ENCODE measurements around the gene SPECC1L. TPM values are rescaled to one million over a fixed set of nuclear protein-coding genes. Genes with fewer than 3 reads are reported as not detected.
A peak's percentile ranks its signal among the peaks of the same experiment; 100 is the strongest.
"Not testable (repeated sequence)": the region's sequence is repeated elsewhere in the genome, so short reads cannot be mapped to it uniquely, and the experiment has no call there.

The SPECC1L gene
- total RNA-seq, 1 donor from 2014 or later, result 80.6 TPM

GRCh38 chr22:24271386-24271854 is 789 bp downstream of the SPECC1L start:
- no peak for TF ChIP-seq CTCF (IDR thresholded peaks at IDR 0.05; ENCODE audit: unreplicated experiment)
- Mint-ChIP-seq H3K36me3 (ENCODE audit: low read depth, unreplicated experiment) (no peaks in the 10 kb centered on the region), H3K4me1 (ENCODE audit: unreplicated experiment) (peaks cover 21% of the 10 kb centered on the region), H3K27me3 (ENCODE audit: unreplicated experiment) (no peaks in the 10 kb centered on the region), H3K27ac (ENCODE audit: unreplicated experiment) (peak overlapping the region; percentile 50), H3K9me3 (ENCODE audit: unreplicated experiment) (no peaks in the 10 kb centered on the region), H3K4me3 (ENCODE audit: unreplicated experiment) (peak overlapping the region; percentile 93)
- no peak for DNase-seq (ENCODE audit: low spot score)

- not testable (repeated sequence) for H3K27ac Mint-ChIP-seq (ENCODE audit: unreplicated experiment); H3K36me3 Mint-ChIP-seq (ENCODE audit: low read depth, unreplicated experiment); H3K4me3 Mint-ChIP-seq (ENCODE audit: unreplicated experiment)
Measured at GRCh38 chr22:24273031-24273430, 2.4 kb downstream of the SPECC1L start.

GRCh38 chr22:24273906-24274305 is 3.3 kb downstream of the SPECC1L start:
- not testable (repeated sequence) for H3K4me3 Mint-ChIP-seq (ENCODE audit: unreplicated experiment); H3K27me3 Mint-ChIP-seq (ENCODE audit: unreplicated experiment)
- H3K27ac Mint-ChIP-seq (ENCODE audit: unreplicated experiment), result peak overlapping the region; percentile 13

More at GRCh38 chr22:24273031-24273430, 2.4 kb downstream of the SPECC1L start:
- not testable (repeated sequence) for H3K9me3 Mint-ChIP-seq (ENCODE audit: unreplicated experiment); H3K27me3 Mint-ChIP-seq (ENCODE audit: unreplicated experiment); DNase-seq (ENCODE audit: low spot score)
- peaks cover 21% of the 10 kb centered on the region for H3K4me1 Mint-ChIP-seq (ENCODE audit: unreplicated experiment)

GRCh38 chr22:24274696-24275405 is 4.2 kb downstream of the SPECC1L start:
- not testable (repeated sequence) for H3K9me3 Mint-ChIP-seq (ENCODE audit: unreplicated experiment); H3K27me3 Mint-ChIP-seq (ENCODE audit: unreplicated experiment); H3K4me3 Mint-ChIP-seq (ENCODE audit: unreplicated experiment); DNase-seq (ENCODE audit: low spot score); H3K36me3 Mint-ChIP-seq (ENCODE audit: low read depth, unreplicated experiment); H3K27ac Mint-ChIP-seq (ENCODE audit: unreplicated experiment)
- peaks cover 21% of the 10 kb centered on the region for H3K4me1 Mint-ChIP-seq (ENCODE audit: unreplicated experiment)

More at GRCh38 chr22:24273906-24274305, 3.3 kb downstream of the SPECC1L start:
- H3K36me3 Mint-ChIP-seq (ENCODE audit: low read depth, unreplicated experiment); H3K9me3 Mint-ChIP-seq (ENCODE audit: unreplicated experiment); DNase-seq (ENCODE audit: low spot score): not testable (repeated sequence)
- H3K4me1 Mint-ChIP-seq (ENCODE audit: unreplicated experiment), result peaks cover 21% of the 10 kb centered on the region

- not testable (repeated sequence) for H3K27me3 Mint-ChIP-seq (ENCODE audit: unreplicated experiment); H3K36me3 Mint-ChIP-seq (ENCODE audit: low read depth, unreplicated experiment); H3K4me3 Mint-ChIP-seq (ENCODE audit: unreplicated experiment)
Measured at GRCh38 chr22:24280363-24280762, 9.7 kb downstream of the SPECC1L start.

GRCh38 chr22:24282401-24282800 is 11.8 kb downstream of the SPECC1L start:
- Mint-ChIP-seq H3K36me3 (ENCODE audit: low read depth, unreplicated experiment) (peaks cover 4% of the 10 kb centered on the region), H3K27me3 (ENCODE audit: unreplicated experiment) (no peaks in the 10 kb centered on the region), H3K27ac (ENCODE audit: unreplicated experiment) (no peak overlapping the region), H3K4me3 (ENCODE audit: unreplicated experiment) (no peak overlapping the region), H3K9me3 (ENCODE audit: unreplicated experiment) (no peaks in the 10 kb centered on the region), H3K4me1 (ENCODE audit: unreplicated experiment) (peaks cover 33% of the 10 kb centered on the region)
- TF ChIP-seq CTCF (IDR thresholded peaks at IDR 0.05; ENCODE audit: unreplicated experiment), result no peak
- DNase-seq (ENCODE audit: low spot score), result no peak

More at GRCh38 chr22:24280363-24280762, 9.7 kb downstream of the SPECC1L start:
- not testable (repeated sequence) for DNase-seq (ENCODE audit: low spot score); H3K9me3 Mint-ChIP-seq (ENCODE audit: unreplicated experiment)
- Mint-ChIP-seq H3K27ac (ENCODE audit: unreplicated experiment) (peak overlapping the region; percentile 88), H3K4me1 (ENCODE audit: unreplicated experiment) (peaks cover 20% of the 10 kb centered on the region)

GRCh38 chr22:24284747-24285203 is 14.1 kb downstream of the SPECC1L start:
- Mint-ChIP-seq H3K9me3 (ENCODE audit: unreplicated experiment) (no peaks in the 10 kb centered on the region), H3K27ac (ENCODE audit: unreplicated experiment) (peak overlapping the region; percentile 16), H3K27me3 (ENCODE audit: unreplicated experiment) (no peaks in the 10 kb centered on the region), H3K36me3 (ENCODE audit: low read depth, unreplicated experiment) (peaks cover 4% of the 10 kb centered on the region), H3K4me3 (ENCODE audit: unreplicated experiment) (no peak overlapping the region), H3K4me1 (ENCODE audit: unreplicated experiment) (peaks cover 44% of the 10 kb centered on the region)
- no peak for TF ChIP-seq CTCF (IDR thresholded peaks at IDR 0.05; ENCODE audit: unreplicated experiment)
- DNase-seq (ENCODE audit: low spot score), result no peak

All from endothelial cell (in vitro differentiated cells).